Stomach (tissue), 9 donors: ENCODE data around the gene OXT. TPM values are rescaled to one million over a fixed set of nuclear protein-coding genes. Genes with fewer than 3 reads are reported as not detected.

Experiments used
- DNase-seq, 2 donors: peaks; one replicate each; pipeline versions ENCODE4 v3.0.0 to v3.0.0-alpha.2; 2013 to 2019
- H3K27ac ChIP-seq, 5 donors: fragments of 200-600 bp in 4 of 5; sonication (generic) in 4 of 5; one replicate each; pipeline ENCODE4 v1.5.1; 2013 to 2019; ENCODE audit warnings: mild to moderate bottlenecking in 1 of 5, moderate library complexity in 1 of 5
- H3K27me3 ChIP-seq, 3 donors: fragments of 200-600 bp; sonication (generic); one replicate each; pipeline ENCODE4 v1.5.1; 2017 to 2019; ENCODE audit warnings: mixed run types in 1 of 3
- H3K36me3 ChIP-seq, 4 donors: fragments of 200-600 bp; sonication (generic); 1 replicate in 3 of 4; 2 replicates in 1 of 4; pipeline ENCODE4 v1.5.1; 2016 to 2019
- H3K4me1 ChIP-seq, 4 donors: fragments of 200-600 bp; sonication (generic); one replicate each; pipeline ENCODE4 v1.5.1; 2016 to 2019
- H3K4me3 ChIP-seq, 4 donors: fragments of 200-600 bp; sonication (generic) in 3 of 4; one replicate each; pipeline ENCODE4 v1.5.1; 2016 to 2019; ENCODE audit warnings: mild to moderate bottlenecking in 1 of 4
- H3K9me3 ChIP-seq, 4 donors: fragments of 200-600 bp; sonication (generic); one replicate each; pipeline ENCODE4 v1.5.1; 2016 to 2019
- CTCF ChIP-seq, 7 experiments: fragments of 450-650 bp in 4 of 7; fragments of 200-600 bp in 3 of 7; sonication (generic) in 3 of 7; IDR thresholded peaks; one replicate each; pipeline ENCODE4 v1.5.1; 2016 to 2019; ENCODE audit warnings: antibody characterized with exemption in 7 of 7, control low read depth in 2 of 7, mild to moderate bottlenecking in 1 of 7
- EP300 ChIP-seq: sonication (generic); formaldehyde crosslinking; IDR thresholded peaks from one replicate; pipeline ENCODE4 v1.6.1; 2017; ENCODE audit warnings: antibody characterized with exemption
- POLR2A ChIP-seq, 4 donors: fragments of 450-650 bp; IDR thresholded peaks; one replicate each; pipeline ENCODE4 v1.6.1; 2016; ENCODE audit warnings: antibody characterized with exemption in 4 of 4, control low read depth in 2 of 4, mild to moderate bottlenecking in 1 of 4, moderate library complexity in 1 of 4
- POLR2AphosphoS5 ChIP-seq, 3 donors: sonication (generic); formaldehyde crosslinking; IDR thresholded peaks; one replicate each; pipeline ENCODE4 v1.6.1; 2016; ENCODE audit warnings: antibody characterized with exemption in 3 of 3
- WGBS, 5 donors: extraction: QIAGEN DNeasy Blood & Tissue Kit in 3 of 5; methylation state at CpG; one replicate each; pipeline versions ENCODE4 v1.1.5 to v1.1.7; 2013 to 2018; 5-methylcytosine and 5-hydroxymethylcytosine counted together
- intact Hi-C: fragments of 100-400 bp; cut with DNase I; formaldehyde crosslinking; loops from one replicate; pipeline ENCODE4 v1.15.1; 2023; ENCODE audit warnings: low total_unique reads
- polyA plus RNA-seq, 3 donors: library from polyadenylated mRNA; stranded (reverse); fragments of 200-250 nt; gene quantifications; one replicate each; pipeline ENCODE4 v1.2.3, GENCODE V29; 2013
- total RNA-seq, 5 donors: library from RNA; depleted of rRNA; stranded (reverse); fragments of >200 nt; gene quantifications; one replicate each; pipeline versions ENCODE4 v1.1.0 to v1.2.3, GENCODE V29; 2014 to 2016
- donor health status: healthy with polysubstance abuse.
- donor health status: Bipolar disorder and iron deficiency.
- donor health status: healthy.

Gene OXT
- total and polyA plus RNA-seq, 8 donors: 0.45 TPM; not detected in 7

GRCh38 chr20:3102575-3103368 lies 31.4 kb downstream of the OXT start:
- TF ChIP-seq POLR2A (IDR thresholded peaks at IDR 0.05) (no peak), CTCF (IDR thresholded peaks at IDR 0.05) (no peak), EP300 (no peak), POLR2AphosphoS5 (IDR thresholded peaks at IDR 0.05) (no peak)
- H3K9me3 ChIP-seq: no peaks in the 10 kb centered on the region
- no peak overlapping the region for H3K4me3 ChIP-seq
- peaks cover 0 to 7% (median 0%) of the 10 kb centered on the region in 4 donors for H3K4me1 ChIP-seq
- H3K27ac ChIP-seq: no peak overlapping the region
- H3K27me3 ChIP-seq: no peaks in the 10 kb centered on the region
- H3K36me3 ChIP-seq: peaks cover 0 to 20% (median 13%) of the 10 kb centered on the region in 4 donors
- DNase-seq: no peak
- 77 to 82% (median 78%) methylated on average over 13 of the region's 13 CpGs for WGBS, 5 donors
- intact Hi-C loops: no loop called here

DNA sequence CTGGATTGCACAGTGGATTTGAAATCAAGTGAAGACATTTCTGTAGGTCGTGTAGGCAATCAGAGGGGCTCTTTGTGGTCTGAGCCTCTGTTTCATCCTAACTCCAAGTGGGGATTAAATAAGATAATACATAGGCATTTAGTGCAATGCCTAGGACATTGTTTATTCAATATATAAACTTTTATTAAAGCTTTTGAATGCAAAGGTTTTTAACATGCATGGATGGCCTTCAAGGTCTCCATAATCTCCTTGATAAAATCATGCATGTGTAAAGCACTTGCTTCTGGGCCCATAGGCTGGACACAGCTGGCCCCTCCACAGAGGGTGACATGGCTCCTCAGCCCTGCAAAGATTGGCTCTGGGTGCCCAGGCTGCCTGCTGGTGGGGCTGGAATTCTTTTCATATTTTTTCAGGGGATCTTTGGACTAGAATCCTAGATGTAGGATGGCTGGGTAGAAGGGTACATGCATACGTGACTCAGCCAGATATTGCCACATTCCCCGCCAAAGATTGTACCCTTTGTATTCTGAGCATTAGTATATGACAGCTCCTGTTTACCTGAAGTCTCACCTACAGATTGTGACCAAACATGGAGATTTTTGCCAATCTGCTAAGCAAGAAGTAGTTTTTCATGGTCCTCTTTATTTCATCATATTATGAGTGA lies 32.1 kb downstream of the OXT start:
- H3K27me3 ChIP-seq: no peaks in the 10 kb centered on the region
- no peak for TF ChIP-seq POLR2AphosphoS5 (IDR thresholded peaks at IDR 0.05)
- no peak for TF ChIP-seq CTCF (IDR thresholded peaks at IDR 0.05)
- no peak for TF ChIP-seq POLR2A (IDR thresholded peaks at IDR 0.05)
- intact Hi-C loops: no loop called here
- peaks cover 0 to 28% (median 21%) of the 10 kb centered on the region in 4 donors for H3K36me3 ChIP-seq
- WGBS, 5 donors: 48 to 74% (median 54%) methylated on average over 3 of the region's 3 CpGs
- H3K4me1 ChIP-seq: peaks cover 0 to 7% (median 0%) of the 10 kb centered on the region in 4 donors
- H3K27ac ChIP-seq: no peak overlapping the region
- DNase-seq: no peak
- no peaks in the 10 kb centered on the region for H3K9me3 ChIP-seq
- H3K4me3 ChIP-seq: no peak overlapping the region

DNA sequence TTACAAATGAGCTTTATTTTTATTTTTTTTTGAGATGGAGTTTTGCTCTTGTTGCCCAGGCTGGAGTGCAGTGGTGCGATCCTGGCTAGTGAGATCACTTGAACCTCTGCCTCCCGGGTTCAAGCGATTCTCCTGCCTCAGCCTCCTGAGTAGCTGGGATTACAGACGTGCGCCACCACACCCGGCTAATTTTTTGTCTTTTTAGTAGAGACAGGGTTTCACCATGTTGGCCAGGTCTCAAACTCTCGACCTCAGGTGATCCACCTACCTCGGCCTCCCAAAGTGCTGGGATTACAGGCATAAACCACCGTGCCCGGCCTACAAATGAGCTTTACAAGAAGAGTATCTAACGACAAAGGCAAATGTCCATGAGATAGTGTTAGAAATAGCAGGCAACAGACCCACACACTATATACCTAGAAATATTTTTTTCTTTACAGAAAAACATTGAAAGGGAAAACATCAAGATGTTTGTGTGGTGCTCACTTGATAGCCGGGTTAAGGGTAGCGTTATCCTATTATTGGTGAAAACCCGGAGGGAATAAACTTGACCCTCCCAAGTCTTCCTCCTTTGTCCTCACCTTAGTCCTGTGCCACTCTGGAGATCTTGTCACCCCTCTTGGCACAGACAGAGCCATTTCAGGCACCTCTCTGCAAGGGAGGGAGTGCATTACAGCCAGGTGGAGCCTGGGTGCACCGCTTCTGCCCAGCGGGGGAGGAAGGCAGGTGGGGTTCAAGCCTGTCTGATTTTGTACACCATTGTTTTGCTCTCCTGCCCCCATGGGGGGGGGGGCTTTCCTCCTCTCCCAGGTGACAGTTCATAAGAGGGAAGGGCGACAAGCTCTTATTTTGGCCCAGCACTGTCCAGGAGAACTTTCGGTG lies 34.1 kb downstream of the OXT start:
- H3K4me3 ChIP-seq: no peak overlapping the region
- no peaks in the 10 kb centered on the region for H3K9me3 ChIP-seq
- H3K36me3 ChIP-seq: peaks cover 15 to 48% (median 40%) of the 10 kb centered on the region in 4 donors
- H3K27me3 ChIP-seq: no peaks in the 10 kb centered on the region
- no peak for DNase-seq
- no peak overlapping the region for H3K27ac ChIP-seq
- TF ChIP-seq POLR2AphosphoS5 (IDR thresholded peaks at IDR 0.05) (no peak), POLR2A (IDR thresholded peaks at IDR 0.05) (no peak), EP300 (no peak), CTCF (IDR thresholded peaks at IDR 0.05) (no peak)
- intact Hi-C loops: no loop called here
- WGBS, 5 donors: 91 to 96% (median 94%) methylated on average over 18 of the region's 18 CpGs
- peaks cover 0 to 7% (median 0%) of the 10 kb centered on the region in 4 donors for H3K4me1 ChIP-seq

GRCh38 chr20:3106185-3106584 lies 34.8 kb downstream of the OXT start:
- intact Hi-C loops: no loop called here
- Histone ChIP-seq H3K27ac (no peak overlapping the region), H3K36me3 (peaks cover 15 to 55% (median 44%) of the 10 kb centered on the region in 4 donors), H3K9me3 (no peaks in the 10 kb centered on the region), H3K4me3 (no peak overlapping the region), H3K27me3 (no peaks in the 10 kb centered on the region), H3K4me1 (peaks cover 0 to 7% (median 0%) of the 10 kb centered on the region in 4 donors)
- TF ChIP-seq POLR2A (IDR thresholded peaks at IDR 0.05): no peak
- TF ChIP-seq EP300: no peak
- no peak for TF ChIP-seq POLR2AphosphoS5 (IDR thresholded peaks at IDR 0.05)
- TF ChIP-seq CTCF (IDR thresholded peaks at IDR 0.05): no peak
- no peak for DNase-seq
- 88 to 94% (median 92%) methylated on average over 3 of the region's 3 CpGs for WGBS, 5 donors
